GM12873 (cell line): ENCODE data around the gene HP.

Experiments
- TF ChIP-seq, protein P1 (sequence below): IDR thresholded peaks from 2 replicates; pipeline ENCODE4 v1.5.1; 2012; ENCODE audit warnings: low read depth, mild to moderate bottlenecking, moderate library complexity, low read length, control low read depth; ENCODE audit not compliant: insufficient read depth; ENCODE audit errors: missing control alignments

Gene HP

DNA sequence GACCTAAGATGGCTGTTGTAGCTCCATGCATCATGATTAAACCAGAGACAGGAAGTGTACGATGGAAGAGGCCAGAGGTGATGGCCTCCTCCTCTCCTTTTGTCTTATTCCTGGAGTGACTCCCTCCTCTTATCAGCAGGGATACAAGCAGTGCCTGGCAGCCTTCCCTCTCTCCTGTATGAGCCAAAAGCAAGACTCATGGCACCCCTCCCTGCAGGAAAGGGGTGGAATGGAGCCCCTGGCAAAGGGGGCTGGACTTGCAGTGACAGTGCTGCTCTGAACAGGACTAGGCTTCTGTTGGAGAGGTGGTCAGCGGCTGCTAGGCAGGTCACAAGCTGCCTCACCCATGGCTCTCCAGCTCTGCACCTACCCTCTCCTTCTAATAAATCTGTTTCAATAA lies 30.7 kb downstream of the HP start:
- TF ChIP-seq, protein P1, sequence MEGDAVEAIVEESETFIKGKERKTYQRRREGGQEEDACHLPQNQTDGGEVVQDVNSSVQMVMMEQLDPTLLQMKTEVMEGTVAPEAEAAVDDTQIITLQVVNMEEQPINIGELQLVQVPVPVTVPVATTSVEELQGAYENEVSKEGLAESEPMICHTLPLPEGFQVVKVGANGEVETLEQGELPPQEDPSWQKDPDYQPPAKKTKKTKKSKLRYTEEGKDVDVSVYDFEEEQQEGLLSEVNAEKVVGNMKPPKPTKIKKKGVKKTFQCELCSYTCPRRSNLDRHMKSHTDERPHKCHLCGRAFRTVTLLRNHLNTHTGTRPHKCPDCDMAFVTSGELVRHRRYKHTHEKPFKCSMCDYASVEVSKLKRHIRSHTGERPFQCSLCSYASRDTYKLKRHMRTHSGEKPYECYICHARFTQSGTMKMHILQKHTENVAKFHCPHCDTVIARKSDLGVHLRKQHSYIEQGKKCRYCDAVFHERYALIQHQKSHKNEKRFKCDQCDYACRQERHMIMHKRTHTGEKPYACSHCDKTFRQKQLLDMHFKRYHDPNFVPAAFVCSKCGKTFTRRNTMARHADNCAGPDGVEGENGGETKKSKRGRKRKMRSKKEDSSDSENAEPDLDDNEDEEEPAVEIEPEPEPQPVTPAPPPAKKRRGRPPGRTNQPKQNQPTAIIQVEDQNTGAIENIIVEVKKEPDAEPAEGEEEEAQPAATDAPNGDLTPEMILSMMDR, result no peak

DNA sequence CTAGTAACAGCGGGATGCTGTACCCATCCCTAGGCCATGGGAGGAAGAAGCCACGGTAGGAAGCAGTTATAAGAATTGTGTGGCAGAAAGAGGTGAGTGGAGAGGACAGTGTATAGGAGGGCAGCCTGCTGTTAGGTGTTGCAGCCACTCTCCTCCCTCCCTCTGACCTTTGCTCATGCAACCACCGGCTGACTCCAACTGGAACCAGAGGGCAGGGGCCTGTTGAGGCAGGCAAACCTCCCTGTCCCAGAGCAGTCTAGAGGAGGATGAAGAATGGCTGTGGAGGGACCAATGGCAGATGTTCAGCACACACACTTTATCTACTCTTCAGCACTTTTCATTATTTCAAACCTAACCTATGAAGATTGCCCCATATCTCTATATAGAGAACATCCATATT lies 36.9 kb downstream of the HP start:
- TF ChIP-seq, protein P1, result no peak

DNA sequence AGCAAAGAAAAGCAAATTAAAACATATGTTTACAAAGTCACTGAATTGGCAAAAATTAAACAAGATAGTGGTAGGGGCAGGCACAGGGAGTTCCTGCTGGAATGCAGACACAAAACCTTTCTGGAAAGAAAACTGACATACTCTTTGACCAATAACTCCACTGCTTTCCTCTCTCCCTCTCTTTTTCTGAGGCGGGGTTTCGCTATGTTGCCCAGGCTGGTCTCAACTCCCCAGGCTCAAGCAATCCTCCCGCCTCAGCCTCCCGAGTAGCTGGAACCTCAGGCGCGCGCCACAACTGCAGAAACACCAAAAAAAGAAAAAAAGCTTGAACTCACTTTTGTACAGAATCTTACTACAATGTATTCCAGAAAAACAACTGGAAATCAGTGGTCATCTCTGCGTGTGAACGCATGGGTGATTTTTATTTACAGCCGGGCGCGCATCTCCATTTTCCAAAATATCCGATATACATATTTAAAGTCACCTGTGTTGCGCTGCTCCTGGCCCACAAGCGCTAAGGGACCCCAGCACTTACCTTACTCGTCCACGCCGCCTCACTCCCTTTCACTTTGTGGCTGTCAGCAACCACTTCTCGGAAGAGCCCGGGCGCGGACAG lies 38.6 kb downstream of the HP start:
- TF ChIP-seq, protein P1, result no peak

DNA sequence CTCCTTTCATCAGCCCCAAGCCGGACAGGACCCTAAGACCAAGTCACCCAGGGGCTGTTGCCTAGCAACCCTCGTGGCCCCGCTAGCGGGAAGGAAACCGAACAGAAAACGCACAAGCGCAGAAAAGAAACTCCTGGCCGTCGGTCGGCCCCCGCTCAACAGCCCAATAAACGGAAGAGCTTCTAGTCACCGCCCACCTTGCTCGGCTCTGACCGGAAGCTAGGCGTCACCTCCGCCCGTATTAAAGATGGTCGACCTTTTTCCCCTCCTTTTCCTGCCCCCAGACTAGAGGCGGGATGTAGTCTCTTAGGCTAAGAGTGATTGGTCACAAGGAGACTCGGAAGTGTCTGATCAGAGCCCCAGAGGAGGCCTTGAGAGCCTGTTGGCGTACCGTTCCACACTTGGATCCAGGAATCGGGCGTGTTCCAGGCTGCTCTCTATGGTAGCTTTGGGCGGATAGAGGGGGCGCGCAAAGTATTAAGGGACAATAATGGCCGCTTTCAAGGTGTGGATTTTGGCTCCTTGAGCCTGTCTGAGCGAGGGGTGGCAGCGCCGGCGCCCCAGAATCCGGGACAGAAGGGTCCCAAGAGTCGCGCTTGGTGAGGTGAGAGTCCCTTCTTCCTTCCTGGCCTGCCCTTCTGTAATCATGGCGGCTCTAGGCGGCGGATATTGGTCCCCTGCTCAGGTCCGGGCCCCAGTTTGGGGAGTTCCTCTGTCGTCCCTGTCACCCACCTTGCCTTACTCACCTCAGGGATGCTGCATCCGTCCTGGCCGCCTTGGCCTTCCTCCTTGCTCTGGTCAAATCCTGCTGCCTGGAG lies 39.4 kb downstream of the HP start, which contains the start of the genes DHX38 and TXNL4B:
Gene DHX38 (plus strand): TSS at position 400 of the 818 bp plus-strand sequence. CDS start 2,311 bp downstream, outside the sequence.
Gene TXNL4B (minus strand): TSS at position 173 of the 818 bp plus-strand sequence. CDS start 2,871 bp downstream, outside the sequence.
- TF ChIP-seq, protein P1, result no peak

DNA sequence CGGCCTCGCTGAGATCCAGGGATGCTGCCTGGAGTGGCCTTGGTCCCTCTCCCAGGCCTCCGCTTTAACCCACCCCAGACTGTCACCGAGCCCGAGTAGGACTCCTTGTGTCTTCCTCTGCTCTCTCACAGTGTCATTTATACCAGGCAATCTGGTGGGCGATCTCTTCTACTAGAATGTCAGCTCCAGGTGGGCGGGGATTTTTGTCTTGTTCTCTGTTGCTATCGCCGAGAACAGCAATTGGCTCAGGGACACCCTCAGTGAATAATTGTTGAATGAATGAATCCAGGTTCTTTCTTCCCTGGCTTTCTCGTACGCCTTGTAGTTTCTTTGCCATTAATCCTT lies 39.9 kb downstream of the HP start:
- TF ChIP-seq, protein P1, result no peak

DNA sequence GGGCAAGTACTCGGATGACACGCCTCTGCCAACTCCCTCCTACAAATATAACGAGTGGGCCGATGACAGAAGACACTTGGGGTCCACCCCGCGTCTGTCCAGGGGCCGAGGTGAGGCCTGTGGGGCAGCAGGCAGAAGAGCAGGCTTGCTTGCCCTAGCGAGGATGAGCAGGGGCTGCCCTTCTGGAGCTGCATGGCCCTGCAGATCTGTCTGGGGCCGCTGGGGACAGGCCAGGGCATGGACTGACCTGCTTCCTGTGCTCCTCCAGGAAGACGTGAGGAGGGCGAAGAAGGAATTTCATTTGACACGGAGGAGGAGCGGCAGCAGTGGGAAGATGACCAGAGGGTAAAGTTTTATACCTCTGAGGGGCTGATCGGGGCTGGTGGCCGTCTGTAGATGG lies 44.6 kb downstream of the HP start:
- TF ChIP-seq, protein P1, result no peak

DNA sequence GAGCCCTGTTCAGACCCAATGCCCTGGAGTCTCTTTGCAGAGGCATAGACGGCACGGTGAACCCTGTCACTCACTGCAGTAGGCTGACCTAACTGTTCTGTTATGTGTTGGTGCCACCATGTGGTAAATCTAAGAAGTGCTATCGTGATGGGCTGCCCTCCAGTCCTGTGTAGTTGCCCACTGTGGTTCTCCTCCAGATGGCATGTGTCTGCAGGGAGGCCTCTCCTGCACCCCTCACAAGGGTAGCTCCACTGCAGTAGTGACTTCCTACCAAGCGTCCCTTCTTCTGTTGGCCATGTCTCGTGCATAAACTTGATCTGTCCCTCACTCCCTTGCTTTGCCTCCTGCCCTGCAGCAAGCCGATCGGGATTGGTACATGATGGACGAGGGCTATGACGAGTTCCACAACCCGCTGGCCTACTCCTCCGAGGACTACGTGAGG lies 45.1 kb downstream of the HP start:
- TF ChIP-seq, protein P1, result peak; percentile 75
